CD4-positive, alpha-beta T cell treated with Interleukin-21 for 1 hour (primary cell): ENCODE measurements around the gene URGCP.
A peak's percentile ranks its signal among the peaks of the same experiment; 100 is the strongest.

Experiments
- DNase-seq: peaks from one replicate; pipeline ENCODE4 v3.0.0-alpha.2; 2020

Gene URGCP, protein sequence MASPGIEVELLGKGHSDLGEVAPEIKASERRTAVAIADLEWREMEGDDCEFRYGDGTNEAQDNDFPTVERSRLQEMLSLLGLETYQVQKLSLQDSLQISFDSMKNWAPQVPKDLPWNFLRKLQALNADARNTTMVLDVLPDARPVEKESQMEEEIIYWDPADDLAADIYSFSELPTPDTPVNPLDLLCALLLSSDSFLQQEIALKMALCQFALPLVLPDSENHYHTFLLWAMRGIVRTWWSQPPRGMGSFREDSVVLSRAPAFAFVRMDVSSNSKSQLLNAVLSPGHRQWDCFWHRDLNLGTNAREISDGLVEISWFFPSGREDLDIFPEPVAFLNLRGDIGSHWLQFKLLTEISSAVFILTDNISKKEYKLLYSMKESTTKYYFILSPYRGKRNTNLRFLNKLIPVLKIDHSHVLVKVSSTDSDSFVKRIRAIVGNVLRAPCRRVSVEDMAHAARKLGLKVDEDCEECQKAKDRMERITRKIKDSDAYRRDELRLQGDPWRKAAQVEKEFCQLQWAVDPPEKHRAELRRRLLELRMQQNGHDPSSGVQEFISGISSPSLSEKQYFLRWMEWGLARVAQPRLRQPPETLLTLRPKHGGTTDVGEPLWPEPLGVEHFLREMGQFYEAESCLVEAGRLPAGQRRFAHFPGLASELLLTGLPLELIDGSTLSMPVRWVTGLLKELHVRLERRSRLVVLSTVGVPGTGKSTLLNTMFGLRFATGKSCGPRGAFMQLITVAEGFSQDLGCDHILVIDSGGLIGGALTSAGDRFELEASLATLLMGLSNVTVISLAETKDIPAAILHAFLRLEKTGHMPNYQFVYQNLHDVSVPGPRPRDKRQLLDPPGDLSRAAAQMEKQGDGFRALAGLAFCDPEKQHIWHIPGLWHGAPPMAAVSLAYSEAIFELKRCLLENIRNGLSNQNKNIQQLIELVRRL

DNA sequence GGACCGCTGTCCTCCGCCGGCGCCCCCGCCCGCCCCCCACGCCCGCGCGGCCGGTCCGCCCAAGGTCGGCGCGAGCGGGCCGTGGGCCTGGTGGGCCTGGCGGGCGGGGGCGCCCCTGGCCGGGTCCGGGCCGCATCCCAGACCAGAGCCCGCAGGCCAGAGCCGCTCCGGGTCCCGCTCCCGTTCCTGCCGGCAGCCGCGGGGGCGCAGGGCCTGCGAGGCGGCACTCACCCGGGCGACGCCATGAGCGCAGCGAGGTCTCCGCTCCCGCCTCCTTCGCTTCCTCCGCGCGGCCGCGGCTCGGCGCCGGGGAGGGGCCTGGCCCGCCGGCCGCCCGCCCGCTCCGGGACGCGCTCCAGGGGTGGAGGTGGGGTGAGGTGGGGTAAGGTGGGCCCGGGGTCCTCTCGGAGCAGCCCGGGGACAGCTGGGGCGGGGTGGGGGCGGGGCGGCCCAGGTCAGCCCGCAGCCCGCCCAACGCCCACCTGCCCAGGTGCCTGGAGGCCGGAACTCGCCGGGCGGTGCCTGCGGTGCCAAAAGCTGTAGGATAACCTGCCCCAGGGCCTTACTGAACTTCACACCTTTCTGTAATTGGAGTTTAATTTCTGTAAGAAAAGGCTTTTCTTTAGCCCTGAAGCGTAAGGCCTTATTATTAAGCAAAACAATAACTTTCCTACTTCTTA lies at the start of gene URGCP:
Gene URGCP (minus strand): TSS at position 266 of the 680 bp plus-strand sequence. CDS start 21 bp downstream, at position 245.
- DNase-seq, result peak; percentile 52

DNA sequence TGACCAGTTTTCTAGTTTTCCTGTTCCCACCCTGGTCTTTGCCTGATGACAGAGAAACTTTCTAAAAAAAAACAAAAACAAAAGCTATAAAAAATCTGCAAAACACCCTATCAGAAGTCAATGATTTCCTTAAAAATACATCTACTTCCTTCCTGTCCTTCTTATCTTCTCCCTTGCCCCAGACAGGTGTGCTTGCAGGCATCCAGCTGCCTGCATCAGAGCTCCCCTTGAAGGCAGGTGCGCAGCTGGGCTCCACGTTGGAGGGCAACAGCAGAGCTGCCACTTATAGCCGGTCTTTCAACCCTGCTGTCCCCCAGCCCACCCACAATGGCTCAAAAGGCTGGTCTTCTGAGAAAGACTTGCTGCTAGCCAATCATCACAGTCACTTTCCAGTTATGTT lies 49.6 kb upstream of the URGCP start:
- DNase-seq, result no peak

DNA sequence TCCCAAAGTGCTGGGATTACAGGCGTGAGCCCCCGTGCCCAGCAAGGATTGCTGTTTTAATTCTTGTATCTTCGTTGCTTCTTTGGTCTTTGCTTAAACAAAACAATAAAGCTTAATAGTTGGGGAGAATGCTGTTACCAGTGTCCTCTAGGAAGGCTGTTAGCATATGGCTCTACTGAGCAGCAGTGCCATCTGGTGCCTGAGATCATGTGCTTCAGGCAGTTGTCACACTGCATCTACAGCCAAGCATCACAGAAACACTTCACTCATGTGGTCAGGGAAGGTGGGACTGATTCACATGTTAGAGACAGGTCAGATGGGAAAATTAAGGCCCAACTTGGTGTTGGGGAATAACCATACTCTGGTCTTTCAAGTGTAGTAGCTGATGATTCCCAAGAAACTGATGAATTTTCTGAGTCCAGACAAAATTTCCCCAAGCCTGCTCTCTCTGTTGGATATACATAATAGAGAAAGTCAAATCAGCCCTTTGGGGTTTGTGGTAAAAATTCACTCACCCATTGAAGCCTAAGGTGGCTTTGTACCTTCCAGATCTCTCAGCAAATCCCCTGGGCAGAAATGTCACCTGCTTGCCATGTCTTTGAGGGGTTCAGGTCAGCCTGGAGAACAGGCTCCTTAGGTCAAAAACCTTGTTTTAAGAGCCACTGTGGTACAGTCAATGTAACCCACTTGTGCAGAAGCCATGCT lies 48.3 kb upstream of the URGCP start:
- DNase-seq, result peak; percentile 6

DNA sequence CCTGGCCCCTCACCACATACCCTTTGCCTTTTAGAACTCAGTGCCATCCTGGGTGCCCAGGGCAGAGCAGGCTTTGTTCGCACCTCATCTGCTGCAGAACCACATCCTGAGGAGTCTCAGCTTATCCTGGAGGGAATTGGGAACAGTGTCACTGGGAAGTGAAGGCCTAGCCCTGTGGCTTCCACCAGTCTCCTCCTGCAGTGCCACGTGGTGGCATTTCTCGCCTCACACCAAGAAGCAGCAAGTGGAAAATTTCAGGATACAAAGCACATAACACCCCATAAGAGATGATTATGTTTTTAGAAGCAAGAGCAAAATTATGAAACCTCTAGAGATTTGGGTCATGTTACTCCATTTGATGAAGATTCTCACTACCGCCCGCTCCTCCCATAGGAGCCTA lies 46.7 kb upstream of the URGCP start:
- no peak for DNase-seq

DNA sequence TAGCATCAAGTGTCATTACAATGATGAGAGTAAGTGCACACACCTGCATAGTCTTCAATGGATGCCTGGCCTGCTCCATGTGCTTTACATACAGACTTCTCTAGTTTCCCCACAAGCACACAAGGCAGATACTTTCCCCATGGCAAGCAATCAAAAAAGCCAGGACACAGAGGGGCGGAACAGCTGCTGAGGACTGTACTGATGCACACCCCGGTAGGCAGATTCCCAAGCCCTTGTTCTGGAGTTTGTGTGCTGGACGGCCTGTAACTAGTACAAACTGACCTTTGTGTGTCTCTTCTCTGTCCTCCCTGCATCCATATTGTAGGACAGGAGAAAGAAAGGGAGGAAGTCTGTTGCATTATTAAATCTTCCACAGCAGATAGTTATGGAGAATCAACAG lies 45.6 kb upstream of the URGCP start:
- DNase-seq, result no peak

DNA sequence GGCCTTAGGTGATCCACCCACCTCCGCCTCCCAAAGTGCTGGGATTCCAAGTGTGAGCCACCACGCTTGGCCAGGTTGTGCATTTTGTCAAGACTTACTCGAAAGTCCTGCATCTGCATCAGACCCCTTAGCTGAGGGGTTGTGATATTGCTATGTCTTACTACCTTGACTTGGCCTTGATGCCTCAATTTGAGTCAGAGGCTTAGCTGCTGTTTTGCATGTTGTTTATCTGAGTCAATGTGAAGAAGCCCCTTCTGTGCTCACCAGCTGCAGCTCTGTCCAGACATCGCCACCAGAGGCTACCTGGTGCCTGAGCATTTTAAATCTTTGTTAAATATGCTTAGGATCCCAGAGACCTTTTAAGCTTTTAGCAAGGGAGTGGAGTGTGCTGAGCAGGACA lies 37.9 kb upstream of the URGCP start:
- no peak for DNase-seq

DNA sequence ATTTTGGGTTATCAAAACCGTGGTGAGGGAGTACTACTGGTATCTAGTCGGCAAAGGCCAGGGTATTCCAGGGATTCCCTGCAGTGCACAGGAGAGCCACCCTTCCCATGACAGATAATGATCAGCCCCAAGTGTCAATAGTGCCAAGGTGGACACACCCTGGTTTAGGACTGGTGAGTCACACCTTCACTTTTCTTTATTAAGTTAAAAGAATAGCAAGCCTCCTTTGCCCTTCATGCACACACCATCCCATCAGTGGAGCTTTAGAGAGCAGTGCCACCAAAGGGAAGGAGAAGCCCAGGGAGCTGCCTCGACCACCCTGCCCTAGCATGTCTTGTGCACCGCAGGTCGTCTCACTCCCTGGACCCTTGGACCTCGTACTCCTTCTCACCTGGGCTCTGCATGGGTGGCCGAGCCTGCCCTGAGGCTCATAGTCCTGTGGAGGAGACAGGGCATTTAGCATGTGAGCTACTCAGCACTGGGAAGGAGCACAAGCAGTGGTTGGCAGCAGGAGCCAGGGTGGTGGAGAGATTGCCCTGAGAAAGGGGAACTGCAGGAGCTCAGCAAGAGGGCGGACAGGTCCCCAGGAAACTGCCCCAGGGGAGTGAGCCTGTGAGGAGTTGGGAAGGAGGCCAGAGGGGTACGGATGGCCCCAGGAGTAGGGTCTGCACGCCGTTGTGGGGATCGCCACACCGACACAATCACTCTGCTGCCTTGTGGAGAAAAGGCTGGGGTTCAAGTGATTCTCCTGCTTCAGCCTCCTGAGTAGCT lies 37.2 kb upstream of the URGCP start:
- no peak for DNase-seq

DNA sequence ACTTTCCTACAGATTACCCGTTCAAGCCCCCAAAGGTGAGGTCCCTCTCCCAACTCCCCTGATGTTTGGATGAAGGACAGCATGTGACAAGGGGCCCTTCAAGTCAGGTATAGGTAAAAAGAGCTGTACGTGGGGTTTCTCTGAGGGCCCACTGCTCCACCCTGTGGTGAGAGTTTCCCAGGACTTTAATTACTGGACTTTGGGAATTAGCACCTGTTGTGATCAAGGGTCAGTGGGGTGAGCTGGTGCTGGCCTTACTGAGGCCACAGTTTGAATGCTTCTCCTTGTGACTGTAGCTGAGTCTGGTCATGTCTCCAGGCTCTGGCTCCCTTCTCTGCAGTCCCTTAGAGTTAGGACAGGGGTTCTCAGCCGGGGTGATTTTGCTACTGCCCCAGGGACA lies 36.6 kb upstream of the URGCP start:
- DNase-seq, result no peak

DNA sequence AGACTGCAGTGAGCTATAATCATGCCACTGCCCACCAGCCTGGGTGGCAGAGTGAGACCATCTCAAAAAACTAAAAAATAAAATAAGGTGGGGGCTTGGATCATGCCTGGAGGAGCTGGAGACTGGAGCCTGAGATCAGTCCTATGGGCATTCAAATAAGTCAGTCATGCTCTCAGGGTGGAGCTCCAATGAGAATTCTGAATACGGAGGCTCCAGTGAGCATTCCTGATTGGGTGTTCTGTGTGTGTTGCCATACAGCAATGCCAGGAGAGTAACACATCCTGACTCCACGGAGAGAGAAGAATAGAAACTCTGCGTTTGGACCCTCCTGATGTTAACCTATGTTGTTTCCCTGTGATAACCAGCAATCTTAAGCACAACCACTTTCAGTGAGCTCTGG lies 35.9 kb upstream of the URGCP start:
- no peak for DNase-seq

DNA sequence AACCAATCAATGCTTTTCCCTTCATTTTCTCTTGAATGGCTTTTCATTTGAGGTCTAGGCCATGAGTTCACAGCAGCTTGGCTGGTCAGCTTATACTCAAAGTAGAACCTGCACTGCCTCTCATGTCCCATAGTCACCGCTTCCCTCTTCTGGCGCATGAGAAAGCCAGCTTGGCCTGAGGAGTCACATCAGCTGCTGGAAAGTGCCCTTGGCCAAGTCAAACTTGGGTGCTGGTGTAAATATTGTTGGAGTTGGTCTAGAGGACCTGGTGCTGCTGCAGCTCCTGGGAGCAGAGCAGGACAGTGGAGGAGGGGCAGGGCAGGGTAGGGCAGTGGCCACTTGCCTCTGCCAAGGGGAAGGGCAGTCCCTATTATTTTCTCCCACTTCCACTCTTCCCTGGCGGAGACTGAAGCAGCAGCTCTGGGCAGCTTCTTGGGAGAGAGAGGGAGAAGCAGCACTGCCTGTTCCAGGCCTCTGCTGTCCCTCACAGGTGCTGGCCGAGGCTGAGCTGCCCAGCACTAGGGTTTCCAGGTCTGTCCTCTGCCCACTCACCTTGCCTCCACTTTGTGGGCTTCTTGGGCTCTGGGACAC lies 32.6 kb upstream of the URGCP start:
- no peak for DNase-seq

DNA sequence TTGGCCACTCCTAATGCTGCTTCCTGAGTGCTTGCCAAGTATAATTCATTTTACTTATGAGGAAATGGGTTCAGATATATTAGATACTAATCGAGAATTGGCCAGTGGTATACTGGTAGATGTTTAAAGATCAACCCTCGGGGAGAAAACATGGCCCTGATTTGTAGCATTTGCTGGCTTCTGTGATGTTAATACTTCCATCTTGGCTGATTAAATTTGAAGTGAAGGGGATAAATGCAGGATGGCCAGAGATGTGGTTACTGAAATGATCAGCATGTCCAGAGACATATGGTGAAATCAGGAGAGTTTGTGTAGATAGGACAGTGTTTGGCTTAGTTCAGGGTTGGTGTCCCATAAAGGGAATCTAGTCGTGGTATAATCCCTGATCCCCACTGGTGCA lies 31.0 kb upstream of the URGCP start:
- no peak for DNase-seq

DNA sequence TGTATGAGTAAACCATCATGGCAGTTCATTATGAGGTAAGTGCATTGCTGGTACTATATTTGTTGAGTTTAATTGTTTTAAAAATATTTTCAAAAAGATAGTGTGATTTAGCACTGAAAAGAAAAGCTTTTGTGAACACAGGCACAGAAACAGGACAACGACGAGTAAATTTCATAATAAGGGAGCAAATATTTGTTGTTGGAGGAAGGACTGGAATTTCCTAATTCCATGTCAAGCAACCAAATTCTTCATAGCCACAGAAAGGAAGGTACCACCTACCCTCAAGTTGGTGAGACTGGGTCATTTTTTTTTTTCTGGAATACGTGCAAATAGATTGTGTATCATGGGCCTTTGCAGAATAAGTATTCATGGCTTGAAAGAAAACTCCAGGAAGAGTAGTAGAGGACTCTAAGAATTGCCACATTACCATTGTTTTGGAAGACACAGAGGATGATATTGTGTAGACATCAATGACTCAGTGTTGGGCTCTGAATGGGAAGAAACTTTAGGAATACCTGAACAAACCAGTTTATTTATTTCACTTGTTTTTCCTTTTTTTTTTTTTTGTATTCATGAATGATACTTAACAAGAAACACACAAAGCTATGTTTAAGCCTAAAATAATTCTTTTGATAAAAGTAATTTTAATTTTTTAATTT lies 27.6 kb upstream of the URGCP start:
- no peak for DNase-seq

DNA sequence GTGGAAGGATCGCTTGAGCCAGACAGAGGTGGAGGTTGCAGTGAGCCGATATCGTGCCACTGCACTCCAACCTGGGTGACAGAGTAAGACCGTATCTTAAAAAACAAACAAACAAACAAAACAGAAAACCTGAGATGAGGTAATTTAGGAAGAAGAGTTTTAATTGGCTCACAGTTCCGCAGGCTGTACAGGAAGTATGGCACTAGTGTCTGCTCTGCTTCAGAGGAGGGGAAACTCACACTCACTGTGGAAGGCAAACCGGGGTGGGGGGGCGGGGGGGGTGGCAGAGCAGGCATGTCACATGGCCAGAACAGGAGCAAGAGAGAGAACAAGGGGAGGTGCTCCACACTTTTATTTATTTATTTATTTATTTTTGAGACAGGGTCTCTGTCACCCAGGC lies 24.9 kb upstream of the URGCP start:
- DNase-seq, result no peak

DNA sequence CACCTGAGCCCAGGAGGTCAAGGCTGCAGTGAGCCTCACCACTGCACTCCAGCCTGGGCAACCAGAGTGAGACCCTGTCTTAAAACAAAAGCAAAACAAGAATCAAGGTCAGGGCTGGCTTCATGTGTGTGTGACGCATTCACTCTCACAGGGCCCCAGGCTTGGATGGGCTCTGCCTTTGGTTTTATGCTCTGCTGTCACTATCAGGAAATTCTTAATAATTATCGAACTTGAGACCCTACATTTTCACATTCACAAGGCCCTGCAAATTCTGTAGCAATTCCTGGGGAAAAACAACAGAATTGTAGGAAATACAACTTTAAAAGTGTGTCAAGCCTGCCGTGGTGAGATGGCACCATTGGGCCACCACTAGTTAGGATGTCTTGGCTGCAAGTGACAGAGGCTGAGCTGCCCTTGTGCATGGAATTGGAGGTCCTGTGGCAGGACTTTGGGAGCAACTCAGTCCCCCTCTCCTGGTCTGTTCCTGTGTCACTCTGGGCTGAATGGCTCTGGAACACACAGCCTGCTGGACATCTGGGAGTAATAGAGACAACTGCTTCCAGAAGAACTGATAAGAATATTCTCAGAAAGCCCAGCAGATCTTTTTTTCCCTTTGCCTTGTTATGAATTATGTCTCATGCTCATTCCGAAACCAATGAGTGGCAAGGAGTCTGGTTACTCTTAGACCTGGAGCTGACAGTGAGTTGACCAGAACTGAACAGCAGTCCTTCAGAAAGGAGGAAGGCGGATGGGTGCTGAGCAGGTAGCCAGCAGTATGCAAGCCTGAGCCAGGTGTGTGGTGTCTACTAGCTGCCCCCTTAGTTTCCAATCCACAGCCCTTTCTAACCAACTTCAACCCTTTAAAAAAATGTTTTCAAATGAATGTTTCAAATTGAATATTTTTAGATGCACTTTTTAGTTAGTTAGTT lies 23.4 kb upstream of the URGCP start:
- no peak for DNase-seq

DNA sequence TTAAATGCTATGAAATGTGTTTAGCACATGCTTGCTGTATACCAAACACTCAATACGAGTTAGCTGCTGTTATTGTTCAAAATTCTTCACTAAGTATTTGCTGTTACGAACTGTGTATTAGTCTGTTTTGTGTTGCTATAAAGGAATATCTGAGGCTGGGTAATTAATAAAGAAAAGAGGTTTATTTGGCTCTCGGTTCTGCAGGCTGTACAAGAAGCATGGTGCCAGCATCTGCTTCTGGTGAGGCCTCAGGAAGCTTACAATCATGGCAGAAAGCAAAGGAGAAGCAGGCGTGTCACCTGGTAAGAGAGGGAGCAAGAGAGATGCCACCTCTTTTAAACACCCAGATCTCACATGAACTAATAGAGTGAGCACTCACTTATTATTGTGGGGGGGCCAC lies 21.4 kb upstream of the URGCP start:
- no peak for DNase-seq

DNA sequence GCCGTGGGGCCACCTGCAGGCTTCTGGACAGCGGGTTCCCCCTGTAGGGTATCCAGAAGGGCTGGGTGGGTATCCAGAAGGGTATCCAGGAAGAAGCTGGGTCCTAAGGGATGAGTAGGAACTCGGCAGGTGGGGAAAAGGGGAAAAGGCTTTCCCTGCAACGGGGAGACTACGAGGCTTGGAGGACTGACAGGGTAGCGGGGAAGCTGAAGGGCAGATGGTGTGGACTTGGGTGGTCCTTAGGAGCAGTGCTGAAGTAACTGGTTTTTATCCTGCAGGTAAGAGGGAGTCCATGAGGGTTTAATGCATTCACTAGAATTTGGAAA lies 20.4 kb upstream of the URGCP start:
- no peak for DNase-seq

DNA sequence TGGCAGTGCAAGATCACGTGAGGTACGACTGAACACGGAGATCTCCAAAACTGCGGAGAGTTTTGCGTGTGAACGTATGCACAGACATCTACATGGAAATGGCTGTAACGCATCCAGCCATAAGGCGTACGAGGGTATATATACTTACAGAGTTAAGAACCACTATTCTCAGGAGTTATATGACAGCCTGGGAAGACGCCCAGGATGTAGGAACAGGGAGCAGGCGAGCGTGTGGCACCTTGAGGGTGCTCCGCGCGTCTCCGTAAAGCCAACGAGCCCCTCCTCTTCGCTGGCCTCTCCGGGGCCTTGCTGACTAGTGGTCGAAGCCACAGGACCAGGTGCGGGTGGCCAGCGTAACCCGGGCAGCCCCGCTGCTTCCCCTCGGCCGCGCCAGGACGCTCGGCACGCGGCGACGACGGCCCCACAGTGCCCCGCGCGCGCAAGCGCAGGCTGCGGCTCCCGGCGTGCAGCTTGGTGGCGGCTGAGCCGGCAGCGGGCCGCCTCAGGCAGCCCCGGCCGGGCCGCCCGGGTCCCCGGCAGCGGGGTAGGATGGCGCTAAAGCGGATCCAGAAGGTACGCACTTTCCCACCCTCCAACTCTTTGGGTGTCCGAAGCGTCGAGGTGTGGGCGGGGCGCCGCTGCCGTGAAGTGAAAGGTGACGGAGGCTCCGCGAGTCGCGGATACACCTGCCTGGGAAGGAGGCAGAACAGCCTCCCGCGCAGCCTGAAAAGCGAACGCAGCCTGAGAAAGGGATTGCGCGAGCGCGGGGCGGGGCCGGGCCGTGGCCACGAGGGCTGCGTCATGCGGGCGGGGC lies 19.8 kb upstream of the URGCP start, which contains the start of gene UBE2D4:
Gene UBE2D4 (plus strand): TSS at position 453 of the 814 bp plus-strand sequence. CDS start 97 bp downstream, at position 550.
- peak; percentile 87 for DNase-seq

DNA sequence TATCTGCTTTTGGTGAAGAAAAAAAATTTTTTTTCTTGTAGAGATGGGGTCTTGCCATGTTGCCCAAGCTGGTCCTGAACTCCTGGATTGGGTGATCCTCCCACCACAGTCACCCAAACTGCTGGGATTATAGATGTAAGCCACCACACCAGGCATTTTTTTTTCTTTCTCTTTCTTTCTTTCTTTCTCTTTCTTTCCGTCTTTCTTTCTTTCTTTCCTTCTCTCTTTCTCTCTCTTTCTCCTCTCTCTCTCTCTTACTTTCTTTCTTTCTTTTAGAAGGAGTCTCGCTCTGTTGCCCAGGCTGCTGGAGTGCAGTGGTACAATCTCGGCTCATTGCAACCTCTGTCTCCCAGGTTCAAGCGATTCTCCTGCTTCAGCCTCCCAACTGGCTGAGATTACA lies 16.3 kb upstream of the URGCP start:
- DNase-seq, result no peak

DNA sequence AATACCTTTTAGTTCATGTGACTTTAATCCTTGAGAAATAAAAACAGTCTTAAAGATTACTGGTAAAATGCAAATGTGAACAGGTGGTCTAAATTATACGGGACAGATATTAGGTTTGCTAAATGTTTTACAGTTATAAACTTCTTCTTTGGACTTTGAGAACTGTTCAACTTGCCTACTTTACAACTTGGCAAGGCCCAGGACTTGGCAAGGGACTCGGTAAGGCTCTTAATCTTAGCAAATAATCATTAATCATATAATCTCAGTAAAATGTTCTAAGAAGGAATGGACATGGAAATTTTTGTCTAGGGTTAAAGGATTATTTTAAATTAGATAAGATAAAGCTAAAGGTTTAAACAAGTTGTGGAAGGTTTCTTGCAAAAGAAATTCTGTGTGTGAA lies 15.0 kb upstream of the URGCP start:
- no peak for DNase-seq
